Measurements from ENCODE around the gene C19orf85. TPM values are rescaled to one million over a fixed set of nuclear protein-coding genes. Genes with fewer than 3 reads are reported as not detected.

C19orf85 gene
- polyA plus RNA-seq, 2 of the 4 experiments (the other 2 are of a cell fraction), result not detected

DNA sequence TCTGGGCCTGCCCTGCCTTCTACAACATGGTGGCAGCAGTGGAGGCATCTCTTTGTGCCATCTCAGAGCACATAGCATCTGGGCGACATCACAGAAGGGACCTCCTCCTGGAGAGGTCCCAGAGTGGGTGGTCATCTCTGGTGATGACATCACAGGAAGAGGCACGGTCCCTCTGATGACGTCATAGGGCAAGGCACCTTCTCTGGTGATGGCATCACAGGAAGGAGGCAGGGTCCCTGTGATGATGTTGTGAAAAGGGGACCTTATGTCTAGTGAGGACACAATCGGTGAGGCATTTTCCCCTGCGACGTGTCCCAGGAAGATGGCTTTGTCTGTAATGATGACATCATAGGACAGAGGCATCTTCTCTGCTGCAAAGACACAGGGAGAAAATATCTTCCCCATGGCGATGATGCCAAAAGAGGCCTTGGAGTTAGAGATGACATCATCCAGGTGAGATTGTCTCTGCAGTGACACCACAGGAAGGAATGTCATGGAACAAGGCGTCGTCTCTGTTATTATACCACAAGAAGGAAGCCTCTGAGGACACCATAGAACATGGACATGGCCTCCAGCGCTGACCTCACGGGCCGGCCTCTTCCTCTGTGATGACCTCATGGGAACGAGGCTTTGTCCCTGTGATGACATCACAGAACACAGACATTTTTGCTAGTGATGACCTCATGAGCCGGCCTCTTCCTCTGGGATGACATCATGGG is 32.2 kb downstream of the C19orf85 start:
- Histone ChIP-seq H3K27ac (no peak overlapping the region), H3K4me1 (0 out of 3 replicates have a peak, but pooled peaks cover under 1% of the 10 kb centered on the region), H3K4me3 (no peak overlapping the region), H3K4me2 (no peak overlapping the region), H3K9me3 (peaks cover 3% of the 10 kb centered on the region; the same call in 1 of the 3 replicates)
- DNase-seq (ENCODE audit: low read depth in 1 of 2, low spot score in 1 of 2) (no peak), ATAC-seq (0 out of 6 replicates have a peak, but pooled peaks of 1 of the 2 experiments have one; percentile 12), FAIRE-seq (no peak)
- CTCF ChIA-PET, result interaction anchor here (0.6 to 1.5 kb wide), 4 partner anchors 14 to 233 kb away, joined by 3 to 5 read pairs (median 3); no protein-coding TSS in a partner anchor
- WGBS (ENCODE audit: missing lambda C conversion rate), result 43% methylated on average over 14 of the region's 14 CpGs
- POLR2A ChIA-PET, result no interaction called here
- TF ChIP-seq HDAC2 (IDR thresholded peaks at IDR 0.05), result no peak
- no peak for TF ChIP-seq HEYL (CRISPR knock-in tag; IDR thresholded peaks at IDR 0.05)
- no peak for TF ChIP-seq FOSL2 (IDR thresholded peaks at IDR 0.05)
- peak; percentile 69; the same call in 1 of the 2 replicates for TF ChIP-seq FOSL2 (CRISPR knock-in tag; IDR thresholded peaks at IDR 0.05)

DNA sequence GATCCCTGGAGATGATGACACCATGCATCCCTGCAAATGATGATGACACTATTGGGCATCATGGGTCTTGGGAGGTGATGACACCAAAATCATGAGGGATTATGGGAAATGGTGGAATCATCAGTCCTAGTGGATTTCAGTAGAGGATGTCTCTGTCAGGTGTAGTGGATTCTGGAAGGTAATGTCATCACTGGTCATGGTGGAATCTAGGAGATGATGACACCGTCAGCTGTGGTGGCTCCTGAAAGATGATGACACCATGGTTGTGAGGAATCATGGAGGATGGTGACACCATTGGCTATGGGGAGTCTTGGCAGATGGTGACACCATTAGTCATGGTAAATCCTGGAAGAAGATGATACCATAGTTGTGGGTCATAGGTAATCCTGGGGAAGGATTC is 33.4 kb downstream of the C19orf85 start:
- POLR2A ChIA-PET, result no interaction called here
- DNase-seq (ENCODE audit: low read depth in 1 of 2, low spot score in 1 of 2), result no peak
- no peak overlapping the region for H3K27ac ChIP-seq
- peaks cover 3% of the 10 kb centered on the region; the same call in 1 of the 3 replicates for H3K9me3 ChIP-seq
- CTCF ChIA-PET, result interaction anchor here (0.9 to 1.1 kb wide), 2 partner anchors 13 to 139 kb away, joined by 3 read pairs; no protein-coding TSS in a partner anchor
- TF ChIP-seq, protein P1, sequence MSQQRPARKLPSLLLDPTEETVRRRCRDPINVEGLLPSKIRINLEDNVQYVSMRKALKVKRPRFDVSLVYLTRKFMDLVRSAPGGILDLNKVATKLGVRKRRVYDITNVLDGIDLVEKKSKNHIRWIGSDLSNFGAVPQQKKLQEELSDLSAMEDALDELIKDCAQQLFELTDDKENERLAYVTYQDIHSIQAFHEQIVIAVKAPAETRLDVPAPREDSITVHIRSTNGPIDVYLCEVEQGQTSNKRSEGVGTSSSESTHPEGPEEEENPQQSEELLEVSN (IDR thresholded peaks at IDR 0.05; ENCODE audit: borderline replicate concordance, low read depth), result no peak
- TF ChIP-seq CBX8 (IDR thresholded peaks at IDR 0.05), result no peak
- no peak for TF ChIP-seq MYC (IDR thresholded peaks at IDR 0.05; ENCODE audit: borderline replicate concordance, low read length)
- TF ChIP-seq MAFK (IDR thresholded peaks at IDR 0.05; ENCODE audit: partially characterized antibody), result no peak
- TF ChIP-seq BHLHE40 (IDR thresholded peaks at IDR 0.05; ENCODE audit: low read depth, low read length), result no peak
- TF ChIP-seq NPAS2 (CRISPR knock-in tag; IDR thresholded peaks at IDR 0.05; ENCODE audit: borderline replicate concordance), result no peak
- no peak for TF ChIP-seq CHD2 (IDR thresholded peaks at IDR 0.05; ENCODE audit: low read length, partially characterized antibody)
- TF ChIP-seq HOXB13 (CRISPR knock-in tag; IDR thresholded peaks at IDR 0.05; ENCODE audit: low read depth), result no peak
- ATAC-seq, result no peak
- H3K4me2 ChIP-seq, result no peak overlapping the region
- no peaks in the 10 kb centered on the region for H3K4me1 ChIP-seq
- FAIRE-seq, result no peak
- 13% methylated on average over 1 of the region's 1 CpG for WGBS (ENCODE audit: missing lambda C conversion rate)
- no peak overlapping the region for H3K4me3 ChIP-seq

DNA sequence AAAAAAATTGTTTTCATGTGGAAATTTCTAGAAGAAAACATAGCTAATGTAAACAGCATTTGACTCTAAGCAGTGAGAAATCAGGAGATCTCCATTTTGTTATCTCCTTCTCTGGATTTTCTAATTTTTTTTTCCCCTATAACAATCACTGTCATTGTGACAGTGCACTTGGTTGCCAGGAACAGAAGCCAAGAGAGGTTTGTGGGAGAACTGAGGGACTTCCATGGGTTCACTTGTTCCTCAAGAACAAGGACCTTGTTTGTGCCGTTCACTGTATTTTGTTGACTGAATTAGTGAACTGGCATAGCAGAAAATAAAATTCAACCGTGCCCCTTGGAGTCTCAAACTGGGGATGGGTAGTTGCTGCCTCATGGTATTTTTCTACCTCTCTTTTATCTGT is 38.5 kb downstream of the C19orf85 start:
- FAIRE-seq (no peak), DNase-seq (ENCODE audit: low read depth in 1 of 2, low spot score in 1 of 2) (no peak), ATAC-seq (no peak)
- CTCF ChIA-PET, result interaction anchor here (1.1 to 5.0 kb wide), 4 partner anchors 8 to 285 kb away, joined by 3 to 44 read pairs (median 4); no protein-coding TSS in a partner anchor
- POLR2A ChIA-PET, result interaction anchor here (0.7 kb wide), 1 partner anchor 125 kb away, joined by 3 read pairs; no protein-coding TSS in a partner anchor
- Histone ChIP-seq H3K9me3 (peaks cover 3% of the 10 kb centered on the region; the same call in 1 of the 3 replicates), H3K4me3 (no peak overlapping the region), H3K4me2 (no peak overlapping the region), H3K27ac (no peak overlapping the region), H3K4me1 (no peaks in the 10 kb centered on the region)
- 8% methylated on average over 2 of the region's 2 CpGs for WGBS (ENCODE audit: missing lambda C conversion rate)
- TF ChIP-seq HOXB5 (CRISPR knock-in tag; IDR thresholded peaks at IDR 0.05) (no peak), ZC3H11A (IDR thresholded peaks at IDR 0.05) (no peak), TP53 (CRISPR knock-in tag; IDR thresholded peaks at IDR 0.05) (no peak), FOSL2 (IDR thresholded peaks at IDR 0.05) (no peak), FOSL2 (CRISPR knock-in tag; IDR thresholded peaks at IDR 0.05) (no peak), JUN (IDR thresholded peaks at IDR 0.05) (no peak), CEBPB (IDR thresholded peaks at IDR 0.05) (no peak), KDM5A (IDR thresholded peaks at IDR 0.05) (no peak), NFE2L2 (conservative IDR thresholded peaks at IDR 0.05; ENCODE audit: low read length) (no peak), NR3C1 (IDR thresholded peaks at IDR 0.05) (no peak), RARB (CRISPR knock-in tag; IDR thresholded peaks at IDR 0.05) (no peak), CHD2 (IDR thresholded peaks at IDR 0.05; ENCODE audit: low read length, partially characterized antibody) (no peak), FOXS1 (CRISPR knock-in tag; IDR thresholded peaks at IDR 0.05) (no peak)
